Measurements from ENCODE around the gene CLDN4.

The CLDN4 gene

GRCh38 chr7:73876973-73877372, 46.2 kb downstream of the CLDN4 start:
- DNase-seq, result no peak

- DNase-seq, result no peak
Observed at GRCh38 chr7:73879977-73880681, 49.3 kb downstream of the CLDN4 start.

GRCh38 chr7:73880755-73881328, 50.0 kb downstream of the CLDN4 start:
- no peak for DNase-seq

GRCh38 chr7:73881352-73882046, 50.7 kb downstream of the CLDN4 start:
- no peak for DNase-seq

- DNase-seq, result no peak
Observed at GRCh38 chr7:73882047-73882402, 51.2 kb downstream of the CLDN4 start.

All from NCI-H146 (cell line).